Measurements from ENCODE around the gene TNPO3.

The TNPO3 gene

DNA sequence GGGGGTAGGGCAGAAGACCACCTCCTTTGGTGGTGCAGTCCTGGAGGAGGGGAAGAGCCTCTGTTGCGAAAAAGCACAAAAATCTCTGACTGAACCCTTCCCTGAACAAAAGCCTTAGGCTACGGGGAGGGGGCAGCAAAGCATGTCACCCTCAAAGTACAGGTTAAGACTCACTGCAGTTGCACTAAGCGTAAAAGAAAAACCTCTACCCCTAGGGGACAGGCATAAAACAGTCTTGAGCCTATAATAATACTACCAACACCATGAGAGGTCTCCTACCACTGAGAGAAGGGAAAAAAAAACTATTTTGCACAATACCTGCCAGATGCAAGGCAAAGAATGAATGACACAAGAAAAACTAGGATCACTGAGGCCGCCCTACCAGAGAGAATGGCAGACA lies 17.3 kb downstream of the TNPO3 start:
- Histone ChIP-seq H3K4me3 (IDR thresholded peaks at IDR 0.05; ENCODE audit: insufficient read depth, low read depth, low read length) (no peak overlapping the region), H3K4me1 (ENCODE audit: low read depth, poor library complexity, severe bottlenecking) (peaks cover 17% of the 10 kb centered on the region), H3K9ac (no peak overlapping the region), H3K4me2 (no peak overlapping the region), H3K27me3 (ENCODE audit: insufficient read depth, low read depth) (no peaks in the 10 kb centered on the region), H2AFZ (ENCODE audit: low read depth) (no peak overlapping the region), H4K20me1 (ENCODE audit: insufficient read depth) (peaks cover 29% of the 10 kb centered on the region), H3K79me2 (ENCODE audit: insufficient read depth, low read depth) (peaks cover 97% of the 10 kb centered on the region), H3K27ac (no peak overlapping the region), H3K36me3 (ENCODE audit: insufficient read depth) (0 out of 2 replicates have a peak, but pooled peaks cover 9% of the 10 kb centered on the region)
- TF ChIP-seq, protein P1, sequence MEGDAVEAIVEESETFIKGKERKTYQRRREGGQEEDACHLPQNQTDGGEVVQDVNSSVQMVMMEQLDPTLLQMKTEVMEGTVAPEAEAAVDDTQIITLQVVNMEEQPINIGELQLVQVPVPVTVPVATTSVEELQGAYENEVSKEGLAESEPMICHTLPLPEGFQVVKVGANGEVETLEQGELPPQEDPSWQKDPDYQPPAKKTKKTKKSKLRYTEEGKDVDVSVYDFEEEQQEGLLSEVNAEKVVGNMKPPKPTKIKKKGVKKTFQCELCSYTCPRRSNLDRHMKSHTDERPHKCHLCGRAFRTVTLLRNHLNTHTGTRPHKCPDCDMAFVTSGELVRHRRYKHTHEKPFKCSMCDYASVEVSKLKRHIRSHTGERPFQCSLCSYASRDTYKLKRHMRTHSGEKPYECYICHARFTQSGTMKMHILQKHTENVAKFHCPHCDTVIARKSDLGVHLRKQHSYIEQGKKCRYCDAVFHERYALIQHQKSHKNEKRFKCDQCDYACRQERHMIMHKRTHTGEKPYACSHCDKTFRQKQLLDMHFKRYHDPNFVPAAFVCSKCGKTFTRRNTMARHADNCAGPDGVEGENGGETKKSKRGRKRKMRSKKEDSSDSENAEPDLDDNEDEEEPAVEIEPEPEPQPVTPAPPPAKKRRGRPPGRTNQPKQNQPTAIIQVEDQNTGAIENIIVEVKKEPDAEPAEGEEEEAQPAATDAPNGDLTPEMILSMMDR (conservative IDR thresholded peaks at IDR 0.05; ENCODE audit: low read depth, low read length) = no peak

DNA sequence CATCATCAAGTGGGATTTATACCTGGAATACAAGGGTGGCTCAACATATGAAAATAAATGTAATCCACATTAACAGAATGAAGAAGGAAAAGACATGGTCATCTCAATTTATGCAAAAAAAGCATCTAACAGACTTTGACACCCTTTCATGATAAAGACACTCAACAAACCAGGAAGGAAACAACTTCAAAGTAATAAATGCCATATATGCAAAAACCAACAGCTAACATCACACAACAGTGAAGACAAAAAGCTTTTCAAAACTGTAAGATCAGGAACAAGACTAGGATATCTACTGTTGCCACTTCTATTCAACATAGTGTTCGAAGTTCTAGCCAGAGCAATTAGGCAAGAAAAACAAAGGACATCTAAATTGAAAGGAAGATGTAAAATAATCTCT lies 22.9 kb downstream of the TNPO3 start:
- Histone ChIP-seq H4K20me1 (ENCODE audit: insufficient read depth) (no peaks in the 10 kb centered on the region; the same call in 1 of the 2 replicates), H3K4me3 (IDR thresholded peaks at IDR 0.05; ENCODE audit: insufficient read depth, low read depth, low read length) (no peak overlapping the region), H3K4me1 (ENCODE audit: low read depth, poor library complexity, severe bottlenecking) (no peaks in the 10 kb centered on the region), H3K27ac (no peak overlapping the region), H3K79me2 (ENCODE audit: insufficient read depth, low read depth) (peaks cover 96% of the 10 kb centered on the region), H2AFZ (ENCODE audit: low read depth) (no peak overlapping the region), H3K9ac (no peak overlapping the region), H3K4me2 (no peak overlapping the region), H3K36me3 (ENCODE audit: insufficient read depth) (0 out of 2 replicates have a peak, but pooled peaks cover 7% of the 10 kb centered on the region), H3K27me3 (ENCODE audit: insufficient read depth, low read depth) (no peaks in the 10 kb centered on the region)
- TF ChIP-seq, protein P1 (conservative IDR thresholded peaks at IDR 0.05; ENCODE audit: low read depth, low read length) = no peak

DNA sequence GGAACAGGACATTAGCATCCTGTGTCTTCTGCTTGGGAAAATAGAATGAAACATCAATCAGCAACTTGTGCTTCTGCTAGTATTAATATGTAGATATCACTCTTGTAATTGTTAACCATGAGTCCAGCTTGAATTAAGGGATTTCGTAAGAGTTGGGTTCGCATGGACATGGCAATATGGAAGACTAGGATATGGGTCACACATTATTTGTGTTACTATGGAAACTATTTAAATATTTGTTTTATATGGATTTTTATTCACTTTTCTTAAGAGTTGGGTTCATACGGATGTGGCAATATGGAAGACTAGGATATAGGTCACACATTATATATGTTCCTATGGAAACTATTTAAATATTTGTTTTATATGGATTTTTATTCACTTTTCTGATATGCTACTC lies 24.5 kb downstream of the TNPO3 start:
- H3K4me2 ChIP-seq = no peak overlapping the region
- H3K4me1 ChIP-seq (ENCODE audit: low read depth, poor library complexity, severe bottlenecking) = peaks cover 5% of the 10 kb centered on the region
- no peaks in the 10 kb centered on the region for H3K27me3 ChIP-seq (ENCODE audit: insufficient read depth, low read depth)
- H4K20me1 ChIP-seq (ENCODE audit: insufficient read depth) = no peaks in the 10 kb centered on the region; the same call in 1 of the 2 replicates
- TF ChIP-seq, protein P1 (conservative IDR thresholded peaks at IDR 0.05; ENCODE audit: low read depth, low read length) = no peak
- no peak overlapping the region for H3K9ac ChIP-seq
- no peak overlapping the region for H3K4me3 ChIP-seq (IDR thresholded peaks at IDR 0.05; ENCODE audit: insufficient read depth, low read depth, low read length)
- no peak overlapping the region for H2AFZ ChIP-seq (ENCODE audit: low read depth)
- 0 out of 2 replicates have a peak, but pooled peaks cover 7% of the 10 kb centered on the region for H3K36me3 ChIP-seq (ENCODE audit: insufficient read depth)
- H3K27ac ChIP-seq = no peak overlapping the region
- peaks cover 96% of the 10 kb centered on the region for H3K79me2 ChIP-seq (ENCODE audit: insufficient read depth, low read depth)

DNA sequence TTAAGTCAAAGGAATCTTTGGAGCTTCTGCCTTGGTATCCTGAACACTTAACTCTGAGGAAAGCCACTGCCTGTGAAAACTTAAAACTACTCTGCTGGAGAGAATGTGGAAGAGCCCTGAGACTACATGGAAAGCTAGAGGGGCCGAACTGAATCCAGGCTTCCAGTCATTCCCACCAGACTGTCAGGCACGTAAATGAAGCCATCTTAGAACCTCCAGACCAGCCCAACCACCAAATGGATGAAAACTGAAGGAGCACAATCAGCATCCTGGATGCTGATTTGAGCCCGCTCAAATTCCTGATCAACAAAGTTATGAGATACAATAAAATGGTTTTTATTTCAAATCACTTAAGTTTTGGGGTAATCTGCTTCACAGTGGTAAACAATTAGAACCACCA lies 30.8 kb downstream of the TNPO3 start:
- no peaks in the 10 kb centered on the region for H3K27me3 ChIP-seq (ENCODE audit: insufficient read depth, low read depth)
- no peak overlapping the region for H3K9ac ChIP-seq
- peaks cover 98% of the 10 kb centered on the region for H3K79me2 ChIP-seq (ENCODE audit: insufficient read depth, low read depth)
- H4K20me1 ChIP-seq (ENCODE audit: insufficient read depth) = peaks cover 10% of the 10 kb centered on the region; the same call in 1 of the 2 replicates
- H3K27ac ChIP-seq = no peak overlapping the region
- no peak overlapping the region for H2AFZ ChIP-seq (ENCODE audit: low read depth)
- no peak overlapping the region for H3K4me3 ChIP-seq (IDR thresholded peaks at IDR 0.05; ENCODE audit: insufficient read depth, low read depth, low read length)
- H3K4me2 ChIP-seq = no peak overlapping the region
- TF ChIP-seq, protein P1 (conservative IDR thresholded peaks at IDR 0.05; ENCODE audit: low read depth, low read length) = no peak
- peaks cover 21% of the 10 kb centered on the region for H3K4me1 ChIP-seq (ENCODE audit: low read depth, poor library complexity, severe bottlenecking)
- H3K36me3 ChIP-seq (ENCODE audit: insufficient read depth) = no peaks in the 10 kb centered on the region

All from KMS-11 (cell line).